HG03066 (cell line): ENCODE measurements around the gene POU6F2.
"Not testable (repeated sequence)": the region's sequence is repeated elsewhere in the genome, so short reads cannot be mapped to it uniquely, and the experiment has no call there.

Source experiments
- ATAC-seq: cut with Tn5 transposase; IDR thresholded peaks from one replicate; pipeline ENCODE4 v1.9.1; 2021; ENCODE audit warnings: low read depth; ENCODE audit not compliant: unreplicated experiment

POU6F2 gene

GRCh38 chr7:39293056-39293823 is 315.5 kb downstream of the POU6F2 start:
- no peak for ATAC-seq

- ATAC-seq = no peak
These were observed 316.3 kb downstream of the POU6F2 start for GRCh38 chr7:39294022-39294421.

- no peak for ATAC-seq
These were observed 318.1 kb downstream of the POU6F2 start for GRCh38 chr7:39295796-39296195.

- no peak for ATAC-seq
These were observed 322.0 kb downstream of the POU6F2 start for GRCh38 chr7:39299695-39300094.

GRCh38 chr7:39300276-39300675 is 322.6 kb downstream of the POU6F2 start:
- no peak for ATAC-seq

- no peak for ATAC-seq
These were observed 323.8 kb downstream of the POU6F2 start for GRCh38 chr7:39301543-39301942.

- no peak for ATAC-seq
These were observed 326.5 kb downstream of the POU6F2 start for GRCh38 chr7:39304178-39304577.

- ATAC-seq = no peak
These were observed 327.1 kb downstream of the POU6F2 start for GRCh38 chr7:39304668-39305405.

GRCh38 chr7:39306016-39306570 is 328.4 kb downstream of the POU6F2 start:
- no peak for ATAC-seq

GRCh38 chr7:39310699-39311098 is 333.0 kb downstream of the POU6F2 start:
- ATAC-seq = no peak

- no peak for ATAC-seq
These were observed 334.7 kb downstream of the POU6F2 start for GRCh38 chr7:39312254-39312989.

GRCh38 chr7:39313376-39313775 is 335.7 kb downstream of the POU6F2 start:
- ATAC-seq = no peak

GRCh38 chr7:39313974-39314373 is 336.3 kb downstream of the POU6F2 start:
- no peak for ATAC-seq

- ATAC-seq = no peak
These were observed 339.4 kb downstream of the POU6F2 start for GRCh38 chr7:39317107-39317506.

GRCh38 chr7:39317896-39318295 is 340.2 kb downstream of the POU6F2 start:
- no peak for ATAC-seq

GRCh38 chr7:39321245-39321644 is 343.5 kb downstream of the POU6F2 start:
- ATAC-seq = no peak

- peak; percentile 54 for ATAC-seq
These were observed 344.3 kb downstream of the POU6F2 start for GRCh38 chr7:39321909-39322498.

GRCh38 chr7:39324139-39324760 is 346.5 kb downstream of the POU6F2 start:
- no peak for ATAC-seq

GRCh38 chr7:39331607-39332006 is 353.9 kb downstream of the POU6F2 start:
- not testable (repeated sequence) for ATAC-seq

GRCh38 chr7:39332142-39332541 is 354.4 kb downstream of the POU6F2 start:
- ATAC-seq = no peak
